Activated T-cell treated with anti-CD3 and anti-CD28 coated beads for 48 hours (primary cell): Measurements from ENCODE around the gene NTF4.
A peak's percentile ranks its signal among the peaks of the same experiment; 100 is the strongest.

Source experiments
- DNase-seq: peaks from one replicate; pipeline ENCODE4 v3.0.0-alpha.2; 2020; ENCODE audit warnings: low read depth

NTF4 gene

GRCh38 chr19:49064768-49065611, at the start of gene NTF4:
TSS of gene NTF4 (minus strand) at chr19:49064818. CDS start at chr19:49061997, 2,821 bp downstream.
- no peak for DNase-seq

- peak; percentile 83 for DNase-seq
Measured at GRCh38 chr19:49113762-49114629, 49.4 kb upstream of the NTF4 start, which contains the start of gene LIN7B. TSS of gene LIN7B (plus strand) at chr19:49114370. CDS start at chr19:49114405, 35 bp downstream.

GRCh38 chr19:49111218-49111998, 46.8 kb upstream of the NTF4 start:
- no peak for DNase-seq

- DNase-seq, result no peak
Measured at GRCh38 chr19:49110567-49110966, 45.9 kb upstream of the NTF4 start.

- DNase-seq, result no peak
Measured at GRCh38 chr19:49109569-49110233, 45.1 kb upstream of the NTF4 start.

GRCh38 chr19:49109051-49109450, 44.4 kb upstream of the NTF4 start:
- DNase-seq, result no peak

- no peak for DNase-seq
Measured at GRCh38 chr19:49107625-49108459, 43.2 kb upstream of the NTF4 start.

- DNase-seq, result peak; percentile 65
Measured at GRCh38 chr19:49106648-49107135, 42.1 kb upstream of the NTF4 start.

GRCh38 chr19:49104229-49104864, 39.7 kb upstream of the NTF4 start:
- DNase-seq, result no peak

- DNase-seq, result no peak
Measured at GRCh38 chr19:49103331-49104085, 38.9 kb upstream of the NTF4 start.

- no peak for DNase-seq
Measured at GRCh38 chr19:49102303-49102702, 37.7 kb upstream of the NTF4 start.

- DNase-seq, result no peak
Measured at GRCh38 chr19:49101160-49101559, 36.5 kb upstream of the NTF4 start.

GRCh38 chr19:49098795-49099194, 34.2 kb upstream of the NTF4 start:
- no peak for DNase-seq

GRCh38 chr19:49097453-49098288, 33.1 kb upstream of the NTF4 start:
- DNase-seq, result peak; percentile 60

GRCh38 chr19:49094505-49095482, 30.2 kb upstream of the NTF4 start:
- no peak for DNase-seq

- no peak for DNase-seq
Measured at GRCh38 chr19:49092686-49093085, 28.1 kb upstream of the NTF4 start.
